Left ventricle myocardium superior (tissue), 1 donor: ENCODE measurements around the gene TADA1. TPM values are rescaled to one million over a fixed set of nuclear protein-coding genes. Genes with fewer than 3 reads are reported as not detected.
A peak's percentile ranks its signal among the peaks of the same experiment; 100 is the strongest.
"Not testable (repeated sequence)": the region's sequence is repeated elsewhere in the genome, so short reads cannot be mapped to it uniquely, and the experiment has no call there.

Experiments
- ATAC-seq: fragments of 200-7000 bp; cut with Tn5 transposase; one replicate; pipeline ENCODE4 v1.9.1; 2020; ENCODE audit warnings: mild to moderate bottlenecking, moderate library complexity
- DNase-seq: peaks from one replicate; pipeline ENCODE4 v3.0.0-alpha.2; 2020
- intact Hi-C: fragments of 100-400 bp; cut with micrococcal nuclease; formaldehyde crosslinking; loops from one replicate; pipeline ENCODE4 v1.11.0; 2022
- total RNA-seq: library from RNA; stranded (reverse); fragmentation: NEBNext Ultra II Directional; extraction: Animal tissue kit (Norgen Biotek cat#: 25700); gene quantifications from one replicate; pipeline ENCODE4 v1.2.1, GENCODE V29; 2021
- donor health status: DM: no; HTN: yes; CAD: no; lungs with severe emphysema.

The TADA1 gene
- total RNA-seq, 1 donor from 2014 or later: 9.6 TPM

DNA sequence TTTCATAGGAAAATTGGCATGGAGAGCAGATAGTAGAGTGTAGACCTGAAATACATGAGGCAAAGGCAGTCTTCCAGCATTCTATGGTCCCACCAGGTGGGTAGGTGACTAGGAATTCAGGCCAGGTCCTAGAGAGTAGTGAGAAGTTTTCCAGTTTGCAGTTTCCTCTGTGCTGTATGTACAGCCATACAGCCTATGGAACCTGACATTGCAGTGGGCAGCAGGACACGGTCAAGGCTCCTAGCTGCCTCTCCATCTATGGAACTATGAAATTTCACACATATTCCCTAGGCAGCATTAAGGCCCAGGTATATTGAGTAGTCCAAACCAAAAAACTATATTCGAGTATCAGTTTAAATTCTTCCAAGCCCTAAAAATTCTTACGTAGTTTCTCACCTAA is 20.5 kb downstream of the TADA1 start:
- no peak for ATAC-seq
- intact Hi-C loops: no loop called here
- no peak for DNase-seq

DNA sequence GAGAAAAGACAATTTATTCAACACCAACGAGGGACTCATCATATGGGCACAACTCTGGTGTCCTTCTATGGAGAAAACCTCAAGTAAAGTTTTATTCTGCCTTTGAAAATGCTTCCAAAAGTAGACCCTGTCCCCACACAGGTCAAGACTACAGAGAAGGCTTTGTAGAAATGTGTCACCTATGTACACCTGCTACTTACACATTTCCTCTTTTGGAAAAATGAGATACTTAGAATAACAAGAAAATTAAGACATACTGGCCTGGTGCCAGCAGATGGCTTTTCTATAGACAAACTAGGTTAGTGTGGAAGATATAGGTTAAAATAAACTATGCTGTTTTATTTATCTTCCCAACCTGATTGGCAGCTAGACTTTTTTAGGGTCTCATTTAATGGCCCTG is 23.1 kb downstream of the TADA1 start:
- no peak for DNase-seq
- intact Hi-C loops: no loop called here
- no peak for ATAC-seq

- intact Hi-C loops: no loop called here
- no peak for ATAC-seq
- no peak for DNase-seq
Measured at GRCh38 chr1:166849135-166849534, 26.9 kb downstream of the TADA1 start.

DNA sequence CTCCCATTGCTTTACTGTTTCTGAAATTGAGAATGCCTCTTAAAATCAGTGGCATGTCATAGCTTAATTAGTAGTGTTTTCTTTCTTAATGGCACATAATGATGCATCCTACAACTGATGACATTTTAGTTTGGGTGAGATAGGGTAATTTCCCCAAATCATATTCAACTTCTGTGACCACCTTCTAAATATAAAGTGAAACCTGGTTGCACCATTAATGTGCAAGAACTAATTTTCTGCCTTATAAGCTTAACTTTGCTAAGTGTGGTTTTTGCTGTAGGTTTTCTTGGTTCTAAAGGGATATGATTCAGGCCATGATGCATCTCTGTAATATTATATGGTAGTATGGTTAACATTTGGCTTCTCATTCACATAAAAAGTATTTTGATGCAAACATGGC is 27.9 kb downstream of the TADA1 start:
- no peak for ATAC-seq
- intact Hi-C loops: no loop called here
- DNase-seq: no peak

- DNase-seq (no peak), ATAC-seq (no peak)
Measured at GRCh38 chr1:166844791-166845190, 31.3 kb downstream of the TADA1 start.

DNA sequence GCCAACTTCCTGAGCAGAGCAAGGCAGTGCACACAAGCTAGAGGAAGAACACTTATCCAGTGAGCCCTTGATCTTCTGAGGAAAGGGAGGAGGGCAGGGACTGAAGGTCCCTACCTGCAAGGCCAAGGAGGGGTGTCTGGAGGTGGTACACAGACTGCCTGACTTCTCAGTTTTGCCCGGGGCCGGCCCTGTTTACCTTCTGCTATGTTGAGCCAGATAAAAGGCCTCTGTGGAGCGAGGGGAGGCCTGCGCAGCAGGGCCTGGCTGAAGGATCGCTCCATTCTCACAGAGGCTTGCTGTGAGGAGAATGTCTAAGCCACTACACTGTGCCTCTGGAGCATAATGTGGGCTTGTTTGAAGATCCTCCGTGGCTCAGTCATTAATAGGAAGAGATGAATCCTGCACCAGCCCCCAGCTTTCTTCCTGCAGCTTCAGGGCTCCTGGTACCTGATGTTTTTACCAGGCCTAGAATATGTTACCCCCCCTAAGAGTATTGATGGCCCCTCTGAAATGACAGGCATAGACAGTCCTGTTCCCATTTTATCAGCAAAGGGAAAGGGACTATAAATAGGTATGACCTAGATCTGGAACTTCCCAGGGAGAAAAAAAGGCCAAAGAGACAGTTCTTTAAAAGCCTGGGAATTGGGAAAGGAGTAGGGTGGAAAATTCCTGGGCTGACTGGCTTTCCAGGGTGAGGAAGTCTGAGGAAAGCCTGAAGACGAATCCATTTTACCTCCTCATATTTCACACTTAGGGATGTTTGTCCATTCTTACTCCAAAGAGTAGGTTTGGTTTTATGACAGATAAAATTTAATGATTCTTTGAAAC is 32.1 kb downstream of the TADA1 start:
- ATAC-seq (peak; percentile 27), DNase-seq (no peak)
- intact Hi-C loops: no loop called here

More at GRCh38 chr1:166844791-166845190, 31.3 kb downstream of the TADA1 start:
- intact Hi-C loops: no loop called here

DNA sequence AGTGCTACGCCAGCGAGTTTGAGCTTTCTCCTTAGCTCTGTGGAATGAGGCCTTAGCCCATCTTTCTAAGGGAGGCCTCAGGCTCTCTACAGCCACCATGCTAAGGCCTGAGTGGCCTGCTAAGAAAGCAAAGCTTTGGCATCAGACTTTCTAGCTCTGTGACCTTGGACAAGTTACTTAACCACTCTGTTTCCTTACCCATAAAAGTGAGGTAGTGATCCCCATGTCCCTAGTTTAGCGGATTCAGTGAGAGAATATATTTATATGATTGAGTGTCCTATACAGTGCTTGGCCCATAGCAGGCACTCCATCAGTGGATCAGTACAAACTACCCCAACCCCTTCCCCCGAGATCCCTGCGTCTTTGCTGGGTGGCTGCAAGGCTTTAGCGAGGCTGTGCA is 32.7 kb downstream of the TADA1 start:
- ATAC-seq (no peak), DNase-seq (no peak)
- intact Hi-C loops: no loop called here

DNA sequence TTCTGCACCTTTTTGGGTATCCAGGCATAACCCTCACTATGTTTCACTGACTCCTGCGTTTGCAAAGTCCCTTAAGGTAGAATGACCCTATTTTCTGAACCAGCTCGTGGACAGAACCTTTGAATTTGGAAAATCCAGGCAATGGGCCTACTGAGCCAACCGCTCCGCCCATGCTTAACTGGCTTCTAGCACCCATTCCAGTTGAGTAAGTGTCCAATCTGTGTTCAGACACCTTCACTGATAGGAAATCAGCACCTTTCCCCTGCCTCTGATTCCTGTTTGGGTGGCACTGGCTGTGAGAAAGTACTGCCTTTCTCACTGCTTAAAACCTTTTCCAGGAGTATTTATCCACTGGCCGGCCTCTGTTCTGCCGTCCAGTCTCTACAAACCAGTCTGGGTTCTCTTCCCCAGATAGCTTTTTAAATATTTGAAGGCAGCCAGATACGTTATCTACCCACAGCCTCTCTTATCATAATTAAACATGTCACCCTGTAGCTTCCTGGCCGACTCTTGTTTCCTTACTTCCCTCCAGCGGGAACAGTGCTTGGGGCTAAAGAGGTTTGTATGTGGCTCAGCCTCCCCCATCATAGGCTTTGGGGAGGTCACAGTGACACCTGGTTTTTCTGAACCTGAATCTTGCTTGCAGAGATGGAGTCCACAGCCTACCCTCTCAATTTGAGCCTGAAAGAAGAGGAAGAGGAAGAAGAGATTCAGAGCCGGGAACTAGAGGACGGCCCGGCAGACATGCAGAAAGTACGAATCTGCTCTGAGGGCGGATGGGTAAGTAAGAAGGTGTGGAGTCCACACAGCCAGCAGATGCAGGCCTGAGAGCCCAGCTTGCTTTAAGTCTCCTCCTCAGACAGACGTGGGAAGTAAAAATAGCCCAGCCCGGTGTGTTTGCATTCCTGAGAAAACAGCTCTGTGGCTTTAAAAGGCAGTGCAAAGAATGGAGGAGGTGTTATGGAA is 35.5 kb downstream of the TADA1 start:
- intact Hi-C loops: no loop called here
- ATAC-seq (peak; percentile 29), DNase-seq (no peak)

GRCh38 chr1:166839600-166840308 is 36.3 kb downstream of the TADA1 start:
- peak; percentile 79 for DNase-seq
- intact Hi-C loops: loop anchor here (2.0 kb wide), 1 partner anchor 37 kb away; the partner anchor contains the start of gene TADA1
- peak; percentile 29 for ATAC-seq

DNA sequence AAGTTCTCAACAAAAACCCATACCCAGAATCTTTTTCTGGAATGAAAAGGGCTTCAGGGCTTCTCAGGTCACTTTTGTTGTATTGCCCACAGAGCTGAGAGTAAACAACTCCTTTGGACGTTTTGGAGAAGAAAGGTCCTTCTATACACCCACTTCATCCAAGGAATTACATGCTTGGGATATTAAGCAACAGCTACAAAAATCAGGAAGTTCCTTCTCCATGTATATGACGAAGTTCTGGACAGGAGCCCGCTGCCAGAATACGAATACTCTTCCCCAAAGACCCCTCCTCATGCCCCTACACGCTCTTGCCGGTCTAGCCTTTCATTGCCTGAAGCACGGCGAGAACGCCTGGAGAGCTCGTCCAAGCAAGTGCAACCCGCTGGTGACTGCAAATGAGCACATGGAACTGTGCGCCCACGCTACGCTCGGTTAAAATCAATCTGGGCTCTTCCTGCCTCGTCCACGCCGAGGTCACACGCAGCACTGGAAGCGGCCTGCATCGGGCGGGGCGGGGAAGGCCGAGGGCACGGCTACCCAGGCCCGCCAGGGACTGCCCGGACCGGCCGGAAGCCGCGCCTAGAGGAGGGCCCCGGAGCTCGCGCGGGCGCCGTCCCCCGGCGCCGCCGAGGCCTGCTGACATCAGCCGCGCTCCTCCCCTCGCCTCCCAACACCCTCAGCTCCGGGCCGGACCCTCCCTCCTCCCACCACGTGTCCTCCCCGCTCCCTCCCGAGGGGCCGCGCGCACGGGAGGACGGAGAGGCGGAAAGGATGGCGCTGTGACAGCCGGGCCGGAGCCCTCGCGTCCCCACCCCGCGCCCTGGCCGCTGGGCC is 37.1 kb downstream of the TADA1 start, which contains the start of gene POGK:
Gene POGK, plus strand, starts transcription at position 710 of the 834 bp plus-strand sequence. CDS start 1,482 bp downstream, outside the sequence.
- peak; percentile 96 for DNase-seq
- intact Hi-C loops: loop anchor here (2.0 kb wide), 1 partner anchor 38 kb away; the partner anchor contains the start of gene TADA1
- peak; percentile 95 for ATAC-seq

DNA sequence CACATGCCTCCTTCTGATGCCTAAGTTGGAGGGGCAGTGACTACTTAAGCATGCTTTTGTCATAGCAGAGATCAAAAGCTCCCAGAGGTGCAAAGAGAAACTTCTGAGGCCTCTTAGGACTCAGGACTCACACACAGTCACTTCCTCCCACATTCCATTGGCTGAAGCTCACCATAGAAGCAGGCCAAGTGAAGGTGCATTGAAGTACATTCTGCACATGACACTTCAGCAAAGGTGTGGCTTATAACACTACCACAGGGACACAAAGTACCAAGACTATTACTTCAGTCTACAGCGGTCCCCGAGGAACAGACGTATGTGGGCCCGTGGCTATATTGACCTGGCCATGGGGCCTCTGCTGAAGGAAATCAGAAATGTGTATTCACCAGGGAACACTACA is 39.3 kb downstream of the TADA1 start:
- ATAC-seq: no peak
- intact Hi-C loops: no loop called here
- no peak for DNase-seq

DNA sequence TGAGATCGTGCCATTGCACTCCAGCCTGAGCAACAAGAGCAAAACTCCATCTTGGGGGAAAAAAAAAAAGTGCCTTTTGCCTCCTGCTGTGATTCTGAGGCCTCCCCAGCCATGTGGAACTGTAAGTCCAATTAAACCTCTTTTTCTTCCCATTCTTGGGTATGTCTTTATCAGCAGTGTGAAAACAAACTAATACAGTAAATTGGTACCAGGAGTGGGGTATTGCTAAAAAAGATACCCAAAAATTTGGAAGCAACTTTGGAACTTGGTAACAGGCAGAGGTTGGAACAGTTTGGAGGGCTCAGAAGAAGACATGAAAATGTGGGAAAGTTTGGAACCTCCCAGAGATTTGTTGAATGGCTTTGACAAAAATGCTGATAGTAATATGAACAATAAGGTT is 46.3 kb downstream of the TADA1 start:
- intact Hi-C loops, ATAC-seq: not testable (repeated sequence)

DNA sequence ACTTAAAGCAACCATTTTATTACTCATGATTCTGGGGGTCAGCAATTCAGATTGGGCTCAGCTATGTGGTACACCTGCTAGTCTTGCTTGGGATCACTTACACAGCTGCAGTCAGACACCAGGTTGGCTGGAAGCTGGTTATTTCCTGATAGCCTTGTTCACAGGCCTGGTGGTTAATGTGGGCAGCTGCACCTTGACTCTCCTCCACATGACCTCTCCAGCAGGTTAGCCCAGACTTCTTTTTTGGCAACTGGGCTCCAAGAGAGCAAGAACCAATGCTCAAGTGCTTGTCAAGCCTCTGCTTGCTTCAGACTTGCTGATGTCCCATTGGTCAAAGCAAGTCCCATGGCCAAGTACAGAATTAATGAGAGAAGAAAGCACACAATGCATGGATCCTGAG is 48.6 kb downstream of the TADA1 start:
- ATAC-seq (no peak), DNase-seq (no peak)
- intact Hi-C loops: no loop called here

More for the DNA sequence above, 46.3 kb downstream of the TADA1 start:
- not testable (repeated sequence) for DNase-seq

- ATAC-seq (no peak), DNase-seq (no peak)
- intact Hi-C loops: no loop called here
Measured at GRCh38 chr1:166822385-166822784, 53.7 kb downstream of the TADA1 start.

GRCh38 chr1:166819974-166820373 is 56.1 kb downstream of the TADA1 start:
- DNase-seq (no peak), ATAC-seq (no peak)
- intact Hi-C loops: no loop called here

GRCh38 chr1:166814611-166815010 is 61.5 kb downstream of the TADA1 start:
- ATAC-seq (peak; percentile 64), DNase-seq (no peak)
- intact Hi-C loops: no loop called here

DNA sequence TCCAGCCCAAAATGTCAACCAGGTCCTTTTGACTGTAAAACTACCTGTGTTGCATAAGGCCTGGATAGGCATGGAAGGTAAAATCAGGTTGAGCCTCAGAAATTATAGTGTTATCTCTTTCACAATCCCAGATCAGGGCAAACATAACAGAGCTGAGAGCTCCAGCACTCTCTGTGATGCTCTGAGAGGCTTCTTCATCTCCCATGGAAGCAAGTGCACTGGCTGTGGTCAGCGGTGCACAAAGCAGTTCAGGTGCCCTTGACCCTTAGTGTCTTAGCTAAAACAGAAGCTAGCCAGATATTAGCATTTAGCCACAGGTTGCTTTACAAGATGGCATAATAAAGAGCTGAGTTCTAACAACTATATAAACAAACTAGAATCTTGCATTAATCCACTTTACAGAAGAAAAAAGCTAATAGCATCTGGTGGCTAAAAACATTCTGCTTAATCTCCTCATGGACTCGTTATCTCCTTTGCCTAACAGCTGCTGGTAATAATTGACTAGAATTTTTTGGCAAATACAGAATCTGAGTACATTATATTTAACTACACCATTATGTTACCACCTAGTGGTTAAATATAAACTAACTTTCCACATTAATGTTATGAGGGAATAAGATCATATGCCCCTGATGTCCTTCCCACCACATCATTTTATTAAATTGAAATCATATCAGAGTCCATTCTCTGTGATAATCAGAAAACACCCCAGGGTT is 62.4 kb downstream of the TADA1 start:
- intact Hi-C loops: no loop called here
- no peak for ATAC-seq
- DNase-seq: no peak

GRCh38 chr1:166811691-166812090 is 64.4 kb downstream of the TADA1 start:
- intact Hi-C loops: no loop called here
- no peak for DNase-seq

More at GRCh38 chr1:166811691-166812090, 64.4 kb downstream of the TADA1 start:
- ATAC-seq: no peak
